Activated CD8-positive, alpha-beta T cell treated with anti-CD3 and anti-CD28 coated beads, Interleukin-2, amount 10 ng/mL, durations not matched to agents 7 days and 5 days (primary cell): ENCODE results near the gene CABLES2. TPM values are rescaled to one million over a fixed set of nuclear protein-coding genes. Genes with fewer than 3 reads are reported as not detected.

Experiments
- ATAC-seq: fragments of 150-1000 bp; cut with Tn5 transposase; one replicate; pipeline ENCODE4 v1.10.0; 2021; ENCODE audit warnings: moderate library complexity
- CTCF ChIA-PET: fragments of 350-600 bp; sonication (Branson Sonifier 250); formaldehyde crosslinking; loops from one replicate; lab custom pipeline; 2021; ENCODE audit warnings: antibody characterized with exemption; lab: Charles Lee
- POLR2A ChIA-PET: fragments of 350-600 bp; sonication (Branson Sonifier 250); formaldehyde crosslinking; loops from one replicate; lab custom pipeline; 2021; ENCODE audit warnings: antibody characterized with exemption; lab: Charles Lee
- DNase-seq: peaks from one replicate; pipeline ENCODE4 v3.0.0-alpha.2; 2020
- H3K27ac Mint-ChIP-seq: one replicate; pipeline ENCODE4 v1.8.0; 2021; ENCODE audit warnings: mild to moderate bottlenecking, mixed read lengths
- H3K27me3 Mint-ChIP-seq: one replicate; pipeline ENCODE4 v1.8.0; 2021; ENCODE audit warnings: low read depth, mixed read lengths
- H3K36me3 Mint-ChIP-seq: one replicate; pipeline ENCODE4 v1.8.0; 2021; ENCODE audit warnings: low read depth, mixed read lengths
- H3K4me1 Mint-ChIP-seq: one replicate; pipeline ENCODE4 v1.8.0; 2021; ENCODE audit warnings: low read depth, mixed read lengths
- H3K4me3 Mint-ChIP-seq: one replicate; pipeline ENCODE4 v1.8.0; 2021; ENCODE audit warnings: mild to moderate bottlenecking, mixed read lengths
- H3K9me3 Mint-ChIP-seq: one replicate; pipeline ENCODE4 v1.8.0; 2022; ENCODE audit warnings: mixed read lengths; ENCODE audit not compliant: insufficient read depth
- total RNA-seq, 2 experiments: library from RNA; stranded (reverse); gene quantifications; one replicate each; pipeline ENCODE4 v1.2.3, GENCODE V29; 2021

The CABLES2 gene
- total RNA-seq: 10 to 100 TPM; 17.0 to 17.5 TPM

GRCh38 chr20:62407221-62407992 lies at the start of gene CABLES2:
TSS of gene CABLES2 (minus strand) at chr20:62407285. CDS start at chr20:62407276, 9 bp downstream.
- CTCF ChIA-PET: no interaction called here
- Mint-ChIP-seq H3K4me3 (peak within 1 kb of the TSS; percentile 81), H3K9me3 (no peaks in the 10 kb centered on the region), H3K36me3 (no peaks in the 10 kb centered on the region), H3K4me1 (peaks cover 28% of the 10 kb centered on the region), H3K27me3 (no peaks in the 10 kb centered on the region), H3K27ac (peak within 1 kb of the TSS; percentile 92)
- POLR2A ChIA-PET: interaction anchor here (0.5 to 2.0 kb wide), 4 partner anchors 21 to 1771 kb away, joined by 3 to 5 read pairs (median 3); partner anchors contain the start of gene RPS21
- DNase-seq (peak; percentile 94), ATAC-seq (peak; percentile 93)

GRCh38 chr20:62455929-62456328 lies 48.8 kb upstream of the CABLES2 start:
- ATAC-seq: no peak
- Mint-ChIP-seq H3K27me3 (peaks cover 2% of the 10 kb centered on the region), H3K27ac (no peak overlapping the region), H3K4me1 (no peaks in the 10 kb centered on the region), H3K36me3 (no peaks in the 10 kb centered on the region), H3K9me3 (no peaks in the 10 kb centered on the region), H3K4me3 (no peak overlapping the region)
- ChIA-PET POLR2A (no interaction called here), CTCF (no interaction called here)
- DNase-seq: no peak

GRCh38 chr20:62454904-62455636 lies 48.0 kb upstream of the CABLES2 start:
- Mint-ChIP-seq H3K27ac (no peak overlapping the region), H3K36me3 (no peaks in the 10 kb centered on the region), H3K4me1 (no peaks in the 10 kb centered on the region), H3K9me3 (no peaks in the 10 kb centered on the region), H3K4me3 (no peak overlapping the region), H3K27me3 (peaks cover 2% of the 10 kb centered on the region)
- DNase-seq (no peak), ATAC-seq (no peak)
- CTCF ChIA-PET: no interaction called here
- POLR2A ChIA-PET: no interaction called here

- H3K36me3 Mint-ChIP-seq: no peaks in the 10 kb centered on the region
- no peaks in the 10 kb centered on the region for H3K4me1 Mint-ChIP-seq
- no peak overlapping the region for H3K27ac Mint-ChIP-seq
- CTCF ChIA-PET: no interaction called here
- ATAC-seq: no peak
- POLR2A ChIA-PET: no interaction called here
- peaks cover 2% of the 10 kb centered on the region for H3K27me3 Mint-ChIP-seq
- no peak overlapping the region for H3K4me3 Mint-ChIP-seq
- no peak for DNase-seq
- H3K9me3 Mint-ChIP-seq: no peaks in the 10 kb centered on the region
Observed at GRCh38 chr20:62453186-62453808, 46.2 kb upstream of the CABLES2 start.

- Mint-ChIP-seq H3K9me3 (no peaks in the 10 kb centered on the region), H3K36me3 (no peaks in the 10 kb centered on the region), H3K4me3 (no peak overlapping the region), H3K27me3 (peaks cover 2% of the 10 kb centered on the region), H3K27ac (no peak overlapping the region), H3K4me1 (no peaks in the 10 kb centered on the region)
- ATAC-seq (no peak), DNase-seq (no peak)
- ChIA-PET POLR2A (no interaction called here), CTCF (no interaction called here)
Observed at GRCh38 chr20:62452475-62453095, 45.5 kb upstream of the CABLES2 start.

GRCh38 chr20:62451970-62452369 lies 44.9 kb upstream of the CABLES2 start:
- Mint-ChIP-seq H3K4me3 (no peak overlapping the region), H3K27me3 (peaks cover 2% of the 10 kb centered on the region), H3K4me1 (no peaks in the 10 kb centered on the region), H3K27ac (no peak overlapping the region), H3K36me3 (no peaks in the 10 kb centered on the region), H3K9me3 (no peaks in the 10 kb centered on the region)
- DNase-seq (no peak), ATAC-seq (no peak)
- POLR2A ChIA-PET: no interaction called here
- CTCF ChIA-PET: no interaction called here

GRCh38 chr20:62451156-62451767 lies 44.2 kb upstream of the CABLES2 start:
- Mint-ChIP-seq H3K4me3 (no peak overlapping the region), H3K27me3 (peaks cover 2% of the 10 kb centered on the region), H3K9me3 (no peaks in the 10 kb centered on the region), H3K27ac (no peak overlapping the region), H3K36me3 (no peaks in the 10 kb centered on the region), H3K4me1 (no peaks in the 10 kb centered on the region)
- no peak for ATAC-seq
- CTCF ChIA-PET: no interaction called here
- DNase-seq: no peak
- POLR2A ChIA-PET: no interaction called here

GRCh38 chr20:62449951-62450691 lies 43.0 kb upstream of the CABLES2 start:
- Mint-ChIP-seq H3K4me3 (no peak overlapping the region), H3K36me3 (no peaks in the 10 kb centered on the region), H3K27ac (no peak overlapping the region), H3K4me1 (no peaks in the 10 kb centered on the region), H3K9me3 (no peaks in the 10 kb centered on the region), H3K27me3 (no peaks in the 10 kb centered on the region)
- ChIA-PET CTCF (no interaction called here), POLR2A (no interaction called here)
- ATAC-seq (no peak), DNase-seq (no peak)

- ATAC-seq: no peak
- no peak for DNase-seq
- no peak overlapping the region for H3K4me3 Mint-ChIP-seq
- H3K9me3 Mint-ChIP-seq: no peaks in the 10 kb centered on the region
- H3K27ac Mint-ChIP-seq: no peak overlapping the region
- no peaks in the 10 kb centered on the region for H3K4me1 Mint-ChIP-seq
- ChIA-PET POLR2A (no interaction called here), CTCF (no interaction called here)
- H3K36me3 Mint-ChIP-seq: no peaks in the 10 kb centered on the region
- no peaks in the 10 kb centered on the region for H3K27me3 Mint-ChIP-seq
Observed at GRCh38 chr20:62448788-62449187, 41.7 kb upstream of the CABLES2 start.

GRCh38 chr20:62448038-62448437 lies 41.0 kb upstream of the CABLES2 start:
- no peaks in the 10 kb centered on the region for H3K9me3 Mint-ChIP-seq
- H3K27ac Mint-ChIP-seq: no peak overlapping the region
- H3K36me3 Mint-ChIP-seq: no peaks in the 10 kb centered on the region
- no peaks in the 10 kb centered on the region for H3K4me1 Mint-ChIP-seq
- ChIA-PET POLR2A (no interaction called here), CTCF (no interaction called here)
- DNase-seq (no peak), ATAC-seq (no peak)
- H3K27me3 Mint-ChIP-seq: no peaks in the 10 kb centered on the region
- no peak overlapping the region for H3K4me3 Mint-ChIP-seq
